ENCODE measurements around the gene CIROP.
A peak's percentile ranks its signal among the peaks of the same experiment; 100 is the strongest.

The CIROP gene

GRCh38 chr14:23063601-23064000 lies 41.2 kb downstream of the CIROP start:
- DNase-seq, result no peak

GRCh38 chr14:23062002-23062401 lies 42.8 kb downstream of the CIROP start:
- no peak for DNase-seq

- DNase-seq, result no peak
Observed at GRCh38 chr14:23060536-23061260, 44.1 kb downstream of the CIROP start.

- no peak for DNase-seq
Observed at GRCh38 chr14:23058654-23059504, 45.9 kb downstream of the CIROP start.

GRCh38 chr14:23057757-23058653 lies 46.8 kb downstream of the CIROP start:
- peak; percentile 77 for DNase-seq

GRCh38 chr14:23056956-23057756 lies 47.6 kb downstream of the CIROP start, which contains the start of gene CDH24:
TSS of gene CDH24 (minus strand) at chr14:23057520. CDS start at chr14:23055733, 1,787 bp downstream.
- peak; percentile 59 for DNase-seq

GRCh38 chr14:23056145-23056955 lies 48.4 kb downstream of the CIROP start:
- DNase-seq, result peak; percentile 54

GRCh38 chr14:23055621-23056144 lies 49.1 kb downstream of the CIROP start:
- DNase-seq, result no peak

GRCh38 chr14:23055147-23055550 lies 49.6 kb downstream of the CIROP start:
- no peak for DNase-seq

- no peak for DNase-seq
Observed at GRCh38 chr14:23054000-23054811, 50.6 kb downstream of the CIROP start.

- no peak for DNase-seq
Observed at GRCh38 chr14:23053426-23053825, 51.4 kb downstream of the CIROP start.

GRCh38 chr14:23052671-23053070 lies 52.1 kb downstream of the CIROP start:
- DNase-seq, result no peak

- no peak for DNase-seq
Observed at GRCh38 chr14:23052182-23052623, 52.6 kb downstream of the CIROP start.

- DNase-seq, result no peak
Observed at GRCh38 chr14:23051141-23052057, 53.4 kb downstream of the CIROP start.
